NK-92 (cell line): Measurements from ENCODE around the gene CTNND2.
"Not testable (repeated sequence)": the region's sequence is repeated elsewhere in the genome, so short reads cannot be mapped to it uniquely, and the experiment has no call there.

Source experiments
- DNase-seq: peaks from one replicate; lab custom pipeline; 2025; ENCODE audit not compliant: unreplicated experiment; lab: John Stamatoyannopoulos, UW

Gene CTNND2

DNA sequence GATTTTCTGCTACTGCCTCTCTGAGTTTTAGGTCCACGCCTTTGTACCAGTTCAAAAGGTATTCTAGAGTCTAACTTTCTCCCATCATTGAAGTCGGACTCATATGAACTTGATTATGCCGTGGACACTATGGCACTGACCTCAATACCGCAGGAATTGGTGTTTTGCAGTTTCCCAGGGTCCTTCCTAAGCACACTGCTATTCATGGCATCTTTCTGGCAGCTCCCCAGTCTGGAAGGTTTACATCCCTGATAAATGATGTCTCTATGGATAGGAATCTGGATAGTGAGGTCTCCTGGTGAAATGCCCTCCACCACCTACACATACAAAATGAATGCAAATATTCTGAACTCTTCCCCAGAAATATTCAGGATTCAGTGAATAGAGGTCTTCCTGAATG lies 422.2 kb downstream of the CTNND2 start:
- DNase-seq, result no peak

GRCh38 chr5:11477786-11478185 lies 426.5 kb downstream of the CTNND2 start:
- no peak for DNase-seq

DNA sequence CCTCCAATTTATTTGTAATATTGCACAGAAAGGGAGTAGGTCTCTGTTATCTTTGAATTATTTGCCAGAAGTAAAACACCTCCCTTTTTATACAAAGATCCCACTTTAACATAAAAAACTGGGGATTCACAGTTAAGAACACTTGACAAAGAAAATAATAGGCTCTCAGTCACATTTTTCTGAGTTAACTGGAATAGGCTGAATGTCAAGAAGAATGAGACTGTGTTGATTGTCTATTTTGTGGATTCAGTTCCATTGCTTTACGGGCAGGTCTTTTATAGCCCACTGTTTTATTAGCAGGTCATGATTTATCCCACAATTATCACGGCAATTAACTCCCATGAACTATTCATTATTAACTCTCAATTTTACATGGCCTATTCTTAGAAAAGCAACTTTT lies 427.4 kb downstream of the CTNND2 start:
- DNase-seq, result no peak

- no peak for DNase-seq
Observed at GRCh38 chr5:11468334-11469039, 435.8 kb downstream of the CTNND2 start.

GRCh38 chr5:11467588-11467987 lies 436.7 kb downstream of the CTNND2 start:
- DNase-seq, result no peak

GRCh38 chr5:11459716-11460115 lies 444.5 kb downstream of the CTNND2 start:
- no peak for DNase-seq

DNA sequence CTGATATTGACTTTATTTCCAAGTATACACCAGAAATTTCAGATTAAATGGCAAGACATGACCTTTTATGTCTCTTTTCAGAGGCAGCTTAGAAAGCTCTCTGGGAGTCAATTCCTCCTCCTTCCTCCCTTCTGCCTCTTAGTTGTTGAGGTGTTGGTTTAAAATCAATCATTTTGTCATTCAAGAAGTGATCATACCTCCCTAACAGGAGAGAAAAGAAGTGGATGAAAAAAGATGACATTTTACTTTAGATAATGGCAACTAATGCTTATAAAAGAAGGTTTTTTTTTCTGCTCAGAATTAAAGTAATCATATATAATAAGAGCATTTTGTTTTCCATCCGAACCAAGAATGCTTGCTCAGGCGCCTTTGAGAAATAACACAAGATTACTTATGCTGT lies 448.7 kb downstream of the CTNND2 start:
- DNase-seq, result no peak

- DNase-seq, result no peak
Observed at GRCh38 chr5:11452852-11453251, 451.4 kb downstream of the CTNND2 start.

- DNase-seq, result no peak
Observed at GRCh38 chr5:11449966-11450365, 454.3 kb downstream of the CTNND2 start.

DNA sequence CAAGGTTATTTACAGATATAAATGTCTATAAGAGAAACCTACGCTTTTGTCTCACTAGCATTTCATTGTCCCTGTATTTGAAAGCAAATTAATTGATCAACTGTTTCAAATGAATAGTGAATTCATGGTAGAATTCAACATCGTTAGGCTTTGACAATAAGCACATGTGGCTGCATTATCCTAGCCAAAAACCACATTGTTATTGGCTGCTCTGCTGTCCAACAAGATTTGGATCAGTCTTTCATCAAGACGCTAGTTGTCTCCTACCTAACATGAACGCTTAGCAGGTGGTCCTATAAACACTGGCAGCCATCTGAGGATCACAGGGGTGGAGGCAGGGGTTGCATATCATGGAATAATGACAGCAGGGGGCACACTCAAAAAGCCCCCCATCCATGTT lies 455.0 kb downstream of the CTNND2 start:
- no peak for DNase-seq

DNA sequence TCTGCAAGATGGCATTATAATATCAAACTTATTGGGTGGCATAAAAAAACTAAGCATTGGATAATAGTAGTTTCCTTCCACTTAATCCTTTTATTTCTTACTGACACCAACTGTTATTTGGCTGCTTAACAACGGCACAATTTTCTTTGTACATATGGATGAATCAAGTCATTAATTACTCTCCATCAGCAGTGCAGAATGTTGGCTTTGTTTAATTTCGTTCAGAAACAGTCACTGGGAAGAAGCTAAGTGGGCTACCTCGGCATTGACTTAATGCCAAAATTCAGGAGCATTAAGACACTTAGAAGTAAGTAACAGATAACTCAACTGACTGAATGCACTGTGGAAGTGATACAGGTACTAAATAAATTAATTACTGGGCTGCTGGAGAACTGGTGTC lies 460.4 kb downstream of the CTNND2 start:
- DNase-seq, result no peak

- no peak for DNase-seq
Observed at GRCh38 chr5:11432116-11432515, 472.1 kb downstream of the CTNND2 start.

GRCh38 chr5:11429254-11429653 lies 475.0 kb downstream of the CTNND2 start:
- DNase-seq, result no peak

DNA sequence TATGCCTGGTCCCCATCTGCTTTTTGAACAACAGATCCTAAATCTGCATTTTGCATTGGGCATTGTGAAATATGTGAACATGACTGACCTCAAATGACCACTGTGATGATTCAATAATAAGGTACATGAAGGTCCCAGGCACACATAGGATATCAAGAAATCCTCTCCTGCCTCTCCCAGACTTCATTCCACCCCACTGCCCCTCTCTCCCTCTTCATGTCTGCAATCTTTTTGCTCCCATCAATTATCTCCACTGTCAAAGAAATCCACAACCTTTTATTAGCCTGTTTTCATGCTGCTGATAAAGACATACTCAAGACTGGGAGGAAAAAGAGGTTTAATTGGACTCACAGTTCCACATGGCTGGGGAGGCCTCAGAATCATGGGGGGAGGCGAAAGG lies 476.7 kb downstream of the CTNND2 start:
- no peak for DNase-seq

GRCh38 chr5:11426442-11426841 lies 477.8 kb downstream of the CTNND2 start:
- DNase-seq, result no peak

DNA sequence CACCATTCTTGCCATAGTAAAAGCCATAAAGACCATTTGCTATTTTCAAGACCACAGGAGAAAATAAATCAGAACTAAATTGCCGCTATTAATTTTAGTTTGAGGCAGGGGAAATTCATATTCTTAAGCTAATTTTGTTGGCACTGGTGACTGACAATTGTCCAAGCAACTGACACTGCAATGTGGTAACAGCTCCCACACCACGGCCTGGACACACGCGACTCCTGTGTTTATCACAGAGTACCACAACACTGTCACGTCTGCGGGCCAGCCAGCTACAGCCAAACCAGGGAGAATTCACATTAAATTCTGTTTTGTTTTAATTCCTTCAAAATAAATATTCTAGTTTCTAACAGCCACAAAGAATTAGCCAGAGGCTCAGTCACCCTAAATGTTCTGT lies 481.9 kb downstream of the CTNND2 start:
- no peak for DNase-seq

- no peak for DNase-seq
Observed at GRCh38 chr5:11420969-11421368, 483.3 kb downstream of the CTNND2 start.

DNA sequence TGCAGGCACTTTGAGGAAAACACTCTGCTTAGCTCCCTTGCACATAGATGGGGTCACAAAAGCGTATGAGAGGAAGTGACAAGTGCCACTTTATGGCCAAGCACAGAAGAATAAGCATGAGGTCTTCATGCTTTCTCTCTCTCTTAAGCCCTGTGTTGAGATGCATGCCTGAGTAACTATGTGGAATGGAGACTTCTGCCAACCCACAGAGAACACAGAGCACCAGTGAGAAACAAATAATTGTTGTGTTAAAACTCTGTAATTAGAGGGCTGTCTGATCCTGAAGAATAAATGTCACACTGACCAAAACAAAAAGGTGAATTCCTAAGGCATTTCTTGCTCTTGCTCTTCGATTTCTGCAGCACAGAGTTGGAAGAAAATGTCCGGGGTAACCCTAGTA lies 488.5 kb downstream of the CTNND2 start:
- no peak for DNase-seq

DNA sequence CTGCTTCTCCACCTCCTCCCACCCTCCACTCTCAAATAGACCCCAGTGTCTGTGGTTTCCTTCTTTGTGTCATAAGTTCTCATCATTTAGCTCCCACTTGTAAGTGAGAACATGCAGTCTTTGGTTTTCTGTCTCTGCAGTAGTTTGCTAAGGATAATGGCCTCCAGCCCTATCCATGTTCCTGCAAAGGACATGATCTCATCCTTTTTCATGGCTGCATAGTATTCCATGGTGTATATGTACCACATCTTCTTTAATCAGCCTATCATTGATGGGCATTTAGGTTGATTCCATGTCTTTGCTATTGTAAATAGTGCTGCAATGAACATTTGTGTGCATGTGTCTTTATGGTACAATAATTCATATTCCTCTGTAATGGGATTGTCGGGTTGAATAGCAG lies 489.5 kb downstream of the CTNND2 start:
- not testable (repeated sequence) for DNase-seq

DNA sequence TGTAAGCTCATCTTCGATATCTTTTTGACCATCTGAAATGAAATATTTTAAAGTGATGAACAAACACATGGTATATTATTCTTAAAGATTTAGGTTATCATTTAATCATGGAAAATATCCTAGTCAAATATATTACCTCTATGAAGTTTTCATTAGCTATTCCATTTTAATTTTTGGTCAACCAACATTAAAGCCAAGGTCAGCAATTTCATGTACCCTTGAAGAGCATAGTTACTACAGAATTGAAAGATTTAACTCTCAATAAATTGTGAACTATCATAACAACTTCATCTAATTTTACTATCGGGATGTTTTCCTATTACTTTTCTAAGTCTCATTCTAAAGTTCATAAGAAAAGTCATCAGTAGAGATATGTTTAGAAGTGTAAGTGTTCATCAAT lies 492.6 kb downstream of the CTNND2 start:
- no peak for DNase-seq

DNA sequence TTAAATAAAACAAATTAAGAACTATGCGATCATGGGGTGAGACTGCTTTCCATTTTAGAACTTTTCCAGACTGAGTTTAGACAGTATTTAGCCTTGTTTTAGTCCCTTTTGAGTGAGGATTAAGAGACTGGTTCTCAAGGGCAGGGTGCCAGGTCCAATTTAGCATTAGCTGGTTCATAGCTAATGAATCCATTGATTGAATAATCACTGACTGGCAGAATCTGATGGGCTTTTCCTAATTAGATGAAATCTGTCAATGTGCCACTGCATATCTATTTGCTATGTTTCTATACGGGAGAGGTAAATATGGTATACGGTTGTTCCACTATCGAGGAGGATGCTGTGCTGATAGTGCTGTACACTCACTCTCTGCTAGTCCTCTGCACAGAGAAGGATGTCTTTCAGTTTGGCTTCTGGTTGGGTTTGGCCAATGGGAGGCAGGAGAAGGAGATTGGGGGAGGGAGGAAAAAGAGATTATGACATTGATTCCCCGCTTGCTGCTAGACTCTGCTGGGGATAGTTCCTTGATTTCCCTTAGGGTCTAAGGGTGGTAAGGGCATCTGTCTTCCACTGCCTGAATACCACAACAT lies 496.6 kb downstream of the CTNND2 start:
- DNase-seq, result no peak

DNA sequence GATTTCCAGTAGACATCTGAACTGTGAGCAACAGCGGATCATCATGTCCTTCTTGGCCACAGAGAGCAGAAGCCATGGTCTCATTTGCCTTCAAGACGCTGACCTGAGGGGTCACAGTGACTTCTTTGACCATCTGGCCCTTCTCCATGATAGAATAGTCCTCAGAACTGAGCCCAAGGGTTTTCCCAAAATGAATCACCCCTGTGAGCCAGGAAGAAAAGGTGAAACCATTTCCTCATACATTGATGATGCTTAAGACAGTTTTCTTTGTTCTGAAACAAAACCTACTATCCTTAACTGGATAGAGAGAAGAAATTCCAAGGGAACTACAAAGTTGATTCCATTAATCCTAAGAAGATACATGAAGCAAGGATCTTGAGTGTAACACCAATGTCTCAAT lies 503.9 kb downstream of the CTNND2 start:
- no peak for DNase-seq

DNA sequence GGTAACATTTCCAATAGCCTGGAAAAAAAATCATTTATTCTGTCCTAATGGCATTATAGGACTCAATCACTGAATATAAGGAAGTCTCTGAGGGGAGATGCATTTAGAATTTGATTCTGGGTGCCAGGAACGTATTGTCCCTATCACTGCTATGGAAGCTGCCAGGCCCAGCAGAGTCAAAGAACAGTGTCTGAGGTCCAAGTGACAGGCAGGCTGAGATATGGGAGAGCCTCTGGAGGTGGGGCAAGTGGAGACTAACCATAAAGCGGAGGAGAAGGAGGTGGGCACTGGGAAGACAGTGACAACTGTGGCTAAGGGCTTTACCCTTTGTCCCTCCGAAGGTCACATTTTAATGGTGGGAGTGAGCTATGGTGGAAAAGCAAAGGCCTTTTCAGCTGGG lies 505.5 kb downstream of the CTNND2 start:
- no peak for DNase-seq
